ENCODE results near the gene CXCL8.

CXCL8 gene

DNA sequence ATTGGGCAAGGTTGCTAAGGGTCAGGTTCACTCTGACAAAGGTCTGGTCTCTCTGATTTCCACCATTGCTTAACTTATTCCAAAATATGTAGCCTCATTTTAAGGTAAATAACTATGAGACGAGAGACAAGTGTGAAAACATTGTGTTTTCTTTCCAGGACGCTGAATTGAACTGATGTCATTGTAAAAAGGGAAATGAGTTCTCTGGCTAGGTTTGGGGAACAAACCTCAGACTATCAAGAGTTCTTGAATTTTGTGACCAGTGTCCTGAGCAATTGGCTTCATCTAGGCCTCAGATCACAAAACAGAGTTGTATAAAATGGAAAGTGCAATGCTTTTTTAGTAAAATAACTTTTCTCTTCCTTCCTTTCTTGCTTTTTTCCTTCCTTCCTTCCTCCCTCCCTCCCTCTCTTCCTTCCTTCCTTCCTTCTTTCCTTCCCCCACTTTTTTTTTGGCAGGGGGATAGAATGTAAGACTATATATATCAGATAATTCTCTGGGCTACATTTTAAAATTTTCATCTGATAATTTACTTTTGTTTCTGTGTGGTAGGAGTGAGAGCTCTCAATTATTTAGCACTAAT is 30.8 kb upstream of the CXCL8 start:
- Mint-ChIP-seq H3K27ac (no peak overlapping the region), H3K4me3 (no peak overlapping the region), H3K9me3 (no peaks in the 10 kb centered on the region), H3K4me1 (no peaks in the 10 kb centered on the region), H3K36me3 (no peaks in the 10 kb centered on the region)
- no peak for ATAC-seq
- no peak for DNase-seq (ENCODE audit: low spot score in 2 of 2)

GRCh38 chr4:73710094-73710493 is 30.3 kb upstream of the CXCL8 start:
- no peak overlapping the region for H3K27ac Mint-ChIP-seq
- DNase-seq (ENCODE audit: low spot score in 2 of 2) (no peak), ATAC-seq (no peak)
- H3K4me1 Mint-ChIP-seq: no peaks in the 10 kb centered on the region
- H3K9me3 Mint-ChIP-seq: no peaks in the 10 kb centered on the region
- H3K4me3 Mint-ChIP-seq: no peak overlapping the region
- no peaks in the 10 kb centered on the region for H3K36me3 Mint-ChIP-seq

DNA sequence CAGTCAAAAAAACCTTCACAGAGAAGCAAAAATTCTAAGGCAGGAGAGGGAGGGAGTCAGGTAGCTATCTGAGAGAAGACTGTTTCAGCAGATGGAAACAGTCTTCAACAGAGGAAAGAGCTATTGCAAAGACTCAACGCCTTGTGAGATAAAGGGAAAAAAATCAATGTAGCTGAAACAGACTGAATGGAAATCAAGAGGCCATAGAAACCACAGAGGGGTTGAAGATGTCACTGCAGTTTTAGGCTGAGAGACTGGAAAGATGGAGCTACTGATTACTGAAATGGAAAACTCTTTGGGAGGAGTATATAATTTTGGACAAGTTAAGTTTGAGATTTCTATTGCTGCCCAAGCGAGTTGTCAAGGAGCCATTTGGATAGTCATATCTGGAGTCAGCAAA is 28.4 kb upstream of the CXCL8 start:
- H3K27ac Mint-ChIP-seq: no peak overlapping the region
- ATAC-seq: no peak
- no peaks in the 10 kb centered on the region for H3K4me1 Mint-ChIP-seq
- H3K9me3 Mint-ChIP-seq: no peaks in the 10 kb centered on the region
- no peaks in the 10 kb centered on the region for H3K36me3 Mint-ChIP-seq
- DNase-seq (ENCODE audit: low spot score in 2 of 2): no peak
- H3K4me3 Mint-ChIP-seq: no peak overlapping the region

- Mint-ChIP-seq H3K27ac (no peak overlapping the region), H3K9me3 (no peaks in the 10 kb centered on the region), H3K4me3 (no peak overlapping the region), H3K4me1 (no peaks in the 10 kb centered on the region), H3K36me3 (no peaks in the 10 kb centered on the region)
- DNase-seq (ENCODE audit: low spot score in 2 of 2) (no peak), ATAC-seq (no peak)
Measured at GRCh38 chr4:73713650-73714049, 26.7 kb upstream of the CXCL8 start.

GRCh38 chr4:73714647-73715046 is 25.7 kb upstream of the CXCL8 start:
- DNase-seq (ENCODE audit: low spot score in 2 of 2) (no peak), ATAC-seq (no peak)
- no peaks in the 10 kb centered on the region for H3K4me1 Mint-ChIP-seq
- H3K4me3 Mint-ChIP-seq: no peak overlapping the region
- H3K27ac Mint-ChIP-seq: no peak overlapping the region
- H3K9me3 Mint-ChIP-seq: no peaks in the 10 kb centered on the region
- H3K36me3 Mint-ChIP-seq: no peaks in the 10 kb centered on the region

- Mint-ChIP-seq H3K9me3 (no peaks in the 10 kb centered on the region), H3K36me3 (no peaks in the 10 kb centered on the region), H3K27ac (no peak overlapping the region), H3K4me1 (no peaks in the 10 kb centered on the region), H3K4me3 (no peak overlapping the region)
- ATAC-seq (no peak), DNase-seq (ENCODE audit: low spot score in 2 of 2) (no peak)
Measured at GRCh38 chr4:73715659-73716058, 24.7 kb upstream of the CXCL8 start.

GRCh38 chr4:73718375-73719373 is 21.7 kb upstream of the CXCL8 start:
- ATAC-seq: peak; percentile 60
- H3K4me3 Mint-ChIP-seq: no peak overlapping the region
- no peak for DNase-seq (ENCODE audit: low spot score in 2 of 2)
- no peak overlapping the region for H3K27ac Mint-ChIP-seq
- no peaks in the 10 kb centered on the region for H3K36me3 Mint-ChIP-seq
- H3K4me1 Mint-ChIP-seq: no peaks in the 10 kb centered on the region
- no peaks in the 10 kb centered on the region for H3K9me3 Mint-ChIP-seq

DNA sequence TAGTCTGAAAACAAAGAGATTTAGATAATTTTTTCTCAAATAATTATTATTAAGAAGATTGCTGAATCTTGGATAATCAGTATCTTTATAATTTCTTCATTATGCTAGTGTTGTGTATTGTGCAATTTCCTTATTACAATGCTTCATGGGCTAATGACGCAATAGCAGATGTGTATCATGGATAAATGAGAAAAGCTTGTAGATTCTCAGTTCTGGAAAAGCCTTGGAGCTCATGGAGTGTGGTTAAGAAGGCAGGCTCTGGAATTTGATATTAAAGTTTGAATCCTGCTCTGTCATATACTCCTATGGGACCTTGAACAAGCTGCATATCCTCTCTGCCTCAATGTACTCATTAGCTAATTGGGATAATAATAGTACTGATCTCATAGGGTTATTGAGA is 18.9 kb upstream of the CXCL8 start:
- Mint-ChIP-seq H3K4me1 (no peaks in the 10 kb centered on the region), H3K27ac (no peak overlapping the region), H3K36me3 (no peaks in the 10 kb centered on the region), H3K4me3 (no peak overlapping the region), H3K9me3 (peaks cover under 1% of the 10 kb centered on the region)
- DNase-seq (ENCODE audit: low spot score in 2 of 2) (no peak), ATAC-seq (no peak)

- H3K4me1 Mint-ChIP-seq: no peaks in the 10 kb centered on the region
- no peak for DNase-seq (ENCODE audit: low spot score in 2 of 2)
Measured at GRCh38 chr4:73721909-73722308, 18.5 kb upstream of the CXCL8 start.

DNA sequence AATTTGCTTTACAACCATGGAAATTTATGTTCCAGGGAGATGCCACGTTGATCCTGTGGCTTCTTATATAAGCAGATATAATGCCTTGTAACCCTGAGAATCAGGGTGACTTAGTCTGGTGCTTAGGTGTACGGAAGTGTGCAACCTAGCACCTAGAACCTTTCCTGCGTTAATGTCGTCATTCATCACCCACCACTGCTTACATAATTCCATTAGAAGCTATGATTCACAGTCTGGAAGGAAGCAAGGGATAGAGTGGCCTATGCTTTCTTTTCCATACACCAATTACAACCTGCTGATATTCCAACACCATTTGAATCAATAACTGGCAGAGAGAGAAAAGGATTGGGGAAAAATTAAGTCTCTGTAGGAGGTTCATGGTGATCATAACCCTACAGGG is 17.3 kb upstream of the CXCL8 start:
- peaks cover 2% of the 10 kb centered on the region for H3K9me3 Mint-ChIP-seq
- H3K4me1 Mint-ChIP-seq: no peaks in the 10 kb centered on the region
- ATAC-seq: no peak
- no peaks in the 10 kb centered on the region for H3K36me3 Mint-ChIP-seq
- no peak overlapping the region for H3K4me3 Mint-ChIP-seq
- no peak for DNase-seq (ENCODE audit: low spot score in 2 of 2)
- H3K27ac Mint-ChIP-seq: no peak overlapping the region

More at GRCh38 chr4:73721909-73722308, 18.5 kb upstream of the CXCL8 start:
- no peak for ATAC-seq
- Mint-ChIP-seq H3K9me3 (peaks cover 2% of the 10 kb centered on the region), H3K27ac (no peak overlapping the region), H3K4me3 (no peak overlapping the region), H3K36me3 (no peaks in the 10 kb centered on the region)

DNA sequence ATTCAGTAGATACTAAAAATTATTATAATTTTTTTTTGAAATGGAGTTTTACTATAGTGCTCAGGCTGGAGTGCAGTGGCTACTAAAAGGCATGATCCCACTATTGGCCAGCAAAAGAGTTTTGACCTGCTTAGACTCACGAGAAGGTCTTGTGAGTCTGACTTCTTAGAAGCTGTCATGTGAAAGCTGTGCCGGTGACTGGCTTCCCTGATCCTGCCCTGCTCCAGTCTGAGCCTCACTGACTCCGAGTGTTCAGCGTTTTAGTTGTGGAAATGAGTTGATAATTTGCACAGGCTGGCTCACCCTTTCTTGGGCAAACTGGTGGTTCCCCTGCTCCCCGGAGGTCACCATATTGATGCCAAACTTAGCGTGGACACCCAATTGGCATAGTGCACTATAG is 16.4 kb upstream of the CXCL8 start:
- ATAC-seq: no peak
- no peak overlapping the region for H3K4me3 Mint-ChIP-seq

DNA sequence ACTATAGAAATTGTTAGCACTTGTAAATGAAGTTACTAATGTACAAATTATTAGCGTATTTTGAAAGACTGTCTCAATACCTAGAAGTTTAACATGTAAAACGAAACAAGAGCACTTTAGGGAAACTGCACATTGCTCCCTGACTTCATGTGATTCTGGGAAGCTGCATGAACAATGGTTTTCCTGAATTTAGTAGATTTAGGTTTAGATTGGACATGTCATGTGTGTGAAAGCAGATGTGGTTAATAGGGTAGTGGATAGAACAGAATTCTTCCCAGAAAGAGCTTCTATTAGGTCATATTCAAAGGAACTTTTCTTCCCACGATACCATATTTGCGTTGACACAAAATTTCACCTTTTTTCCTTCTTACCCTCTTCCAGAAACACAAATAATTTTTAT is 14.9 kb upstream of the CXCL8 start:
- Mint-ChIP-seq H3K27ac (no peak overlapping the region), H3K4me3 (no peak overlapping the region), H3K9me3 (peaks cover 2% of the 10 kb centered on the region), H3K4me1 (no peaks in the 10 kb centered on the region), H3K36me3 (no peaks in the 10 kb centered on the region)
- ATAC-seq (no peak), DNase-seq (ENCODE audit: low spot score in 2 of 2) (no peak)

More for the DNA sequence above, 16.4 kb upstream of the CXCL8 start:
- no peak overlapping the region for H3K27ac Mint-ChIP-seq
- H3K9me3 Mint-ChIP-seq: peaks cover 2% of the 10 kb centered on the region
- DNase-seq (ENCODE audit: low spot score in 2 of 2): no peak
- H3K36me3 Mint-ChIP-seq: no peaks in the 10 kb centered on the region
- no peaks in the 10 kb centered on the region for H3K4me1 Mint-ChIP-seq

DNA sequence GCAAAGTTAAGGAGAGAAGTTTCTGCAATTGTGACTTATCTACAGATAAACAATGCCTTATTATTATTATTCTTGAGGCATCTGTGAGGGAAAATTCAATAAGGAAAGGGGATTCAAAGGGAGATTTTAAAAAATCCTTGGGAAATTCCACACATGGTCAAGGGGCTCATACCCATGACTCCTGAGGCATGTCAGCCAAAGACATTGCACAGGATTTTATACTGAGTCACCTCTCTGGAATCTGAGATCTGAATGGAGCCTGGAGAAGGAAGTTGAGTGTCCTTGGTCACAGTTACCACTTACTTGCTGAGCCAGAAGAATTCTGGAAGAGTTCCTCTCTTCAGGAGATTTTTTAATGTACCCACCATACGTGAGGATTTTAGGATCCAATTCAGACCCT is 14.4 kb upstream of the CXCL8 start:
- H3K9me3 Mint-ChIP-seq: peaks cover 2% of the 10 kb centered on the region
- no peak overlapping the region for H3K4me3 Mint-ChIP-seq
- no peaks in the 10 kb centered on the region for H3K36me3 Mint-ChIP-seq
- DNase-seq (ENCODE audit: low spot score in 2 of 2): no peak
- no peak for ATAC-seq
- no peak overlapping the region for H3K27ac Mint-ChIP-seq
- H3K4me1 Mint-ChIP-seq: no peaks in the 10 kb centered on the region

DNA sequence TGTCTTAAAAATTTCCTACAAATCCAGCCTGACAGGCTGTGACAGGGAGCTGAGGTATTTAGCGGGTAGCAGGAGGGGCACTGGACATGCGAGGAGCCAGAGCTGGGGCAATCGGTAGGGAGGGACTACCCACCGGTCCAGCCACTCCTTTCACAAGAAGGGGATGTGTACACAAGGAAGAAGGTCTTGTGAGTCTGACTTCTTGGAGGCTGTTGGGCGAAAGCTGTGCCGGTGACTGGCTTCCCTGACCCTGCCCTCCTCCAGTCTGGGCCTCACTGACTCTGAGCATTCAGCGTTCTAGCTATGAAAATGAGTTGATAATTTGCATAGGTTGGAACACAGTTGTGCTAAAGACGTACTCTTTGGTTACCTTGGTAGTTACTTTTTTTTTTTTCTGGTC is 12.7 kb upstream of the CXCL8 start:
- no peak for ATAC-seq

GRCh38 chr4:73728091-73728741 is 12.2 kb upstream of the CXCL8 start:
- no peak overlapping the region for H3K27ac Mint-ChIP-seq
- no peaks in the 10 kb centered on the region for H3K4me1 Mint-ChIP-seq
- DNase-seq (ENCODE audit: low spot score in 2 of 2): no peak
- peaks cover 2% of the 10 kb centered on the region for H3K9me3 Mint-ChIP-seq
- no peak overlapping the region for H3K4me3 Mint-ChIP-seq
- H3K36me3 Mint-ChIP-seq: no peaks in the 10 kb centered on the region
- no peak for ATAC-seq

More for the DNA sequence above, 12.7 kb upstream of the CXCL8 start:
- no peak overlapping the region for H3K4me3 Mint-ChIP-seq
- no peak overlapping the region for H3K27ac Mint-ChIP-seq
- no peaks in the 10 kb centered on the region for H3K4me1 Mint-ChIP-seq
- H3K9me3 Mint-ChIP-seq: peaks cover 2% of the 10 kb centered on the region
- DNase-seq (ENCODE audit: low spot score in 2 of 2): no peak
- no peaks in the 10 kb centered on the region for H3K36me3 Mint-ChIP-seq
